ENCODE measurements around the gene DIO3.

The DIO3 gene

DNA sequence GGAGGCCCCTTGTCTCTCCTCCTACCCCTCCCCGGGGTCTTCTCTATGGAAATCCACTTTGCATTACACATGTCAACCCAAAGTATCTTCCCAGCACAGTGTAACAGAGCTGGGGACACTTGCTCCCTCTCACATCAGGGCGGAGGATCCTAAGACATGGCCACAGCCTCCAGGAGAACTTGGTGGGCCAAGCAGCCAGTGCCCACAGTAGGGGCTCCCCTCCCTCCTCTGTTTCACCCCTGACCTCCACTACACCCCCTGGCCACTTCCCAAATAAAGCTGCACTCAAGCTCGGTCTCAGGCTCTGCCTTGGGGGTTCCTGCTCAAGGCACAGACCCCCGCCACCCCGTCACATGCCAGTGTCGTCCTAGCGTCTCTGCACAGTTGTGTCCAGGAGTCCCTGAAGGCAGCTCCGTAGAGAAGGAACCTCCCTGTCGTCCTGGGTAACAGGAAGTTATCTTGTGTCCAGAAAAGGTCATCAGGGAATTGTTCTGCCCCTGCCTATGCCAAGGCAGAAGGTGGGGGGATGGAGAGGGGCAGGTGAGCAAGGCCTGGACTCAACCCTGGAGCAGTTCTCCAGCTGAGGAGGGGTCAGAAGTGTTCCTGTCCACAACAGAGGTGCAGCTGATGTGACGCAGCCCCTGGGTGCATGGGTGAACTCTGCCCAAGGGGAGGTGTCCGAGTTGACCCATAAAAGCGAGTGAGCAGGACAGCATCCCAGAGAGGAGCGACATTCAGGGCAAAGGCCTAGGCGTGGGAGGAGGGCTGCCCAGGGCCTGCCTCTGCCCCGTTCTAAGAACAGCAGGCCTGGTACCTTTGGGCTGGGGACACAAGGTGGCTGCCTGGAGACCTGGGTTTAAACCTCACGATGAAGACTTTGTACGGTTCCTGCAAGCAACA lies 25.5 kb downstream of the DIO3 start:
- no peak overlapping the region for H4K5ac ChIP-seq (ENCODE audit: low read length)
- no peaks in the 10 kb centered on the region for H3K27me3 ChIP-seq (ENCODE audit: insufficient read depth, low read length, poor library complexity)
- no peak overlapping the region for H2BK15ac ChIP-seq (replicated peaks; ENCODE audit: low read depth)
- no peak overlapping the region for H3K23ac ChIP-seq (ENCODE audit: low read length)
- no peak overlapping the region for H2BK120ac ChIP-seq (ENCODE audit: low read depth, low read length)
- H3K79me2 ChIP-seq (ENCODE audit: control insufficient read depth, insufficient read depth, low read length) = no peaks in the 10 kb centered on the region
- WGBS (ENCODE audit: extremely low coverage, insufficient coverage, low lambda C conversion rate) = no CpG with 5 or more reads among the region's 17 CpGs
- no peak overlapping the region for H3K56ac ChIP-seq (ENCODE audit: low read length)
- H3K9ac ChIP-seq (ENCODE audit: low read length) = no peak overlapping the region
- H3K4ac ChIP-seq (ENCODE audit: low read depth, low read length) = no peak overlapping the region
- H2BK5ac ChIP-seq (ENCODE audit: low read length) = no peak overlapping the region
- no peak for DNase-seq
- H3K79me1 ChIP-seq (ENCODE audit: low read length) = no peaks in the 10 kb centered on the region
- no peaks in the 10 kb centered on the region for H3K4me1 ChIP-seq (ENCODE audit: control insufficient read depth, low read depth, low read length)
- H3K27ac ChIP-seq (ENCODE audit: low read depth, low read length) = no peak overlapping the region
- no peaks in the 10 kb centered on the region for H3K36me3 ChIP-seq (ENCODE audit: control insufficient read depth, insufficient read depth, low read length)
- no peak overlapping the region for H2AK5ac ChIP-seq (ENCODE audit: low read length)
- no peak overlapping the region for H3K18ac ChIP-seq (ENCODE audit: low read length)
- no peak overlapping the region for H3K4me3 ChIP-seq (ENCODE audit: low read length)
- no peak overlapping the region for H3K4me2 ChIP-seq (ENCODE audit: low read length)
- no peak overlapping the region for H4K8ac ChIP-seq (ENCODE audit: low read depth, low read length)

DNA sequence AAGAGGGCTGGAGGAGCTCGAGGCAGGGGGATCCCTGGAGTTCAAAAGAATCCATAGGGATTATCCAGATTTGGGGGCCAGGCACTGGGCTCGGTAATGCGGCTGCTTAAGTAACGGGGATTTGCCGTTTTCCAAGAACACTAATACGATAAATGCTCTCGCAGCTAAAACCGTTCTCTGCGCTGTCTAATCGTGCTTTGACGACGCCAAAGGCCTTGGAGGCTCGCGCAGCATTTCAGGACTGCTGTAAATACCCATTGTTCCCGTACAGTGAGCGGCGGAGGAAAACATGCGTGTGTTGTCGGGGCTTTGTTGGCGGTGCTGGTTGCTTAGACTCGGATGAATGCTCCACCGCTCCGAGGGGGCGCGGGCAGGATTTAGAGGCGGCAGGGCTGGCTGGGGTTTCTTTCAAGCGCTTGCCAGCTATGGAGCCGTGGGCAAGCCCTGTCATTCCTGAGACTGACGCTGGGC lies 26.2 kb downstream of the DIO3 start:
- Histone ChIP-seq H4K8ac (ENCODE audit: low read depth, low read length) (no peak overlapping the region), H3K36me3 (ENCODE audit: control insufficient read depth, insufficient read depth, low read length) (no peaks in the 10 kb centered on the region), H3K9ac (ENCODE audit: low read length) (no peak overlapping the region), H3K79me1 (ENCODE audit: low read length) (no peaks in the 10 kb centered on the region), H3K4me2 (ENCODE audit: low read length) (no peak overlapping the region), H3K23ac (ENCODE audit: low read length) (no peak overlapping the region), H3K4me3 (ENCODE audit: low read length) (no peak overlapping the region), H2BK120ac (ENCODE audit: low read depth, low read length) (no peak overlapping the region), H3K27me3 (ENCODE audit: insufficient read depth, low read length, poor library complexity) (no peaks in the 10 kb centered on the region), H2BK5ac (ENCODE audit: low read length) (no peak overlapping the region), H3K4ac (ENCODE audit: low read depth, low read length) (no peak overlapping the region), H2BK15ac (replicated peaks; ENCODE audit: low read depth) (no peak overlapping the region), H3K27ac (ENCODE audit: low read depth, low read length) (no peak overlapping the region), H3K56ac (ENCODE audit: low read length) (no peak overlapping the region), H3K4me1 (ENCODE audit: control insufficient read depth, low read depth, low read length) (no peaks in the 10 kb centered on the region), H2AK5ac (ENCODE audit: low read length) (no peak overlapping the region), H3K18ac (ENCODE audit: low read length) (no peak overlapping the region), H3K79me2 (ENCODE audit: control insufficient read depth, insufficient read depth, low read length) (no peaks in the 10 kb centered on the region), H4K5ac (ENCODE audit: low read length) (no peak overlapping the region)
- DNase-seq = no peak
- WGBS (ENCODE audit: extremely low coverage, insufficient coverage, low lambda C conversion rate) = no CpG with 5 or more reads among the region's 29 CpGs

GRCh38 chr14:101588286-101588975 lies 27.1 kb downstream of the DIO3 start:
- no peak overlapping the region for H2BK120ac ChIP-seq (ENCODE audit: low read depth, low read length)
- no peak for DNase-seq
- H3K9ac ChIP-seq (ENCODE audit: low read length) = no peak overlapping the region
- no peaks in the 10 kb centered on the region for H3K27me3 ChIP-seq (ENCODE audit: insufficient read depth, low read length, poor library complexity)
- H3K4me2 ChIP-seq (ENCODE audit: low read length) = no peak overlapping the region
- no peak overlapping the region for H4K8ac ChIP-seq (ENCODE audit: low read depth, low read length)
- H2AK5ac ChIP-seq (ENCODE audit: low read length) = no peak overlapping the region
- H2BK5ac ChIP-seq (ENCODE audit: low read length) = no peak overlapping the region
- H3K4me1 ChIP-seq (ENCODE audit: control insufficient read depth, low read depth, low read length) = no peaks in the 10 kb centered on the region
- no peak overlapping the region for H3K4ac ChIP-seq (ENCODE audit: low read depth, low read length)
- no peaks in the 10 kb centered on the region for H3K79me2 ChIP-seq (ENCODE audit: control insufficient read depth, insufficient read depth, low read length)
- H3K4me3 ChIP-seq (ENCODE audit: low read length) = no peak overlapping the region
- WGBS (ENCODE audit: extremely low coverage, insufficient coverage, low lambda C conversion rate) = no CpG with 5 or more reads among the region's 17 CpGs
- no peak overlapping the region for H3K27ac ChIP-seq (ENCODE audit: low read depth, low read length)
- H3K36me3 ChIP-seq (ENCODE audit: control insufficient read depth, insufficient read depth, low read length) = no peaks in the 10 kb centered on the region
- no peak overlapping the region for H4K5ac ChIP-seq (ENCODE audit: low read length)
- H3K56ac ChIP-seq (ENCODE audit: low read length) = no peak overlapping the region
- no peaks in the 10 kb centered on the region for H3K79me1 ChIP-seq (ENCODE audit: low read length)
- no peak overlapping the region for H3K23ac ChIP-seq (ENCODE audit: low read length)
- no peak overlapping the region for H2BK15ac ChIP-seq (replicated peaks; ENCODE audit: low read depth)
- H3K18ac ChIP-seq (ENCODE audit: low read length) = no peak overlapping the region

- no CpG with 5 or more reads among the region's 6 CpGs for WGBS (ENCODE audit: extremely low coverage, insufficient coverage, low lambda C conversion rate)
- no peaks in the 10 kb centered on the region for H3K27me3 ChIP-seq (ENCODE audit: insufficient read depth, low read length, poor library complexity)
- no peak for DNase-seq
Measured at GRCh38 chr14:101588990-101589389, 27.7 kb downstream of the DIO3 start.

DNA sequence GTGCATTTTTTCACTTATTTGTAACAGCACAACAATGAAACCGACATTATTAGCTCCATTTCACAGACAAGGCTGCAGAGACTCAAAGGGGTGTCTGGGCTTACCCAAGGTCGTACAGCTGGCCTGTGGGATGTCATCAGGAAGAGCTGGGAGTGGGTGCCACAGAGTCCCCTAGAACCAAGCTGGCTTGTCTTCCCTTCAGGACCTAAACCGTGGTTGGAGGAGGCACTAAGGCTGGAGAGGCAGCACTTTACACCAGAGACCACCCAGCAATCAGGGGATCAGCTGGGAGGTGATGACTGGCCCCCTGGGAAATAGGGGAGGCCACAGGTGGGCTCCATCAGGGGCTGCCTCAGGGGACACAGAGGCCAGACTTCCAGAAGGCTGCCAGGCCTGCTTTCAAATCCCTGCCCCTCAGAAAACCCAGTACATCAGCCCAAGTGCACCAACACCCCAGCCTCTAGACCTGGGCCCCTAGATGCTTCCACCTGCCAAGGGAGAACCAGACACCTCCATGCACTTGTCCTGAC lies 28.3 kb downstream of the DIO3 start:
- WGBS (ENCODE audit: extremely low coverage, insufficient coverage, low lambda C conversion rate) = no CpG with 5 or more reads among the region's 3 CpGs
- Histone ChIP-seq H3K79me1 (ENCODE audit: low read length) (no peaks in the 10 kb centered on the region), H3K27ac (ENCODE audit: low read depth, low read length) (no peak overlapping the region), H3K4me2 (ENCODE audit: low read length) (no peak overlapping the region), H3K9ac (ENCODE audit: low read length) (no peak overlapping the region), H3K79me2 (ENCODE audit: control insufficient read depth, insufficient read depth, low read length) (no peaks in the 10 kb centered on the region), H3K56ac (ENCODE audit: low read length) (no peak overlapping the region), H4K8ac (ENCODE audit: low read depth, low read length) (no peak overlapping the region), H3K18ac (ENCODE audit: low read length) (no peak overlapping the region), H2BK120ac (ENCODE audit: low read depth, low read length) (no peak overlapping the region), H3K36me3 (ENCODE audit: control insufficient read depth, insufficient read depth, low read length) (no peaks in the 10 kb centered on the region), H4K5ac (ENCODE audit: low read length) (no peak overlapping the region), H2BK15ac (replicated peaks; ENCODE audit: low read depth) (no peak overlapping the region), H3K27me3 (ENCODE audit: insufficient read depth, low read length, poor library complexity) (no peaks in the 10 kb centered on the region), H2AK5ac (ENCODE audit: low read length) (no peak overlapping the region), H3K4me1 (ENCODE audit: control insufficient read depth, low read depth, low read length) (no peaks in the 10 kb centered on the region), H3K4me3 (ENCODE audit: low read length) (no peak overlapping the region), H2BK5ac (ENCODE audit: low read length) (no peak overlapping the region), H3K23ac (ENCODE audit: low read length) (no peak overlapping the region), H3K4ac (ENCODE audit: low read depth, low read length) (no peak overlapping the region)
- no peak for DNase-seq

More at GRCh38 chr14:101588990-101589389, 27.7 kb downstream of the DIO3 start:
- H3K4me1 ChIP-seq (ENCODE audit: control insufficient read depth, low read depth, low read length) = no peaks in the 10 kb centered on the region
- no peak overlapping the region for H3K27ac ChIP-seq (ENCODE audit: low read depth, low read length)
- H3K18ac ChIP-seq (ENCODE audit: low read length) = no peak overlapping the region
- no peak overlapping the region for H3K4me2 ChIP-seq (ENCODE audit: low read length)
- H3K79me2 ChIP-seq (ENCODE audit: control insufficient read depth, insufficient read depth, low read length) = no peaks in the 10 kb centered on the region
- H3K56ac ChIP-seq (ENCODE audit: low read length) = no peak overlapping the region
- no peak overlapping the region for H2BK15ac ChIP-seq (replicated peaks; ENCODE audit: low read depth)
- H4K8ac ChIP-seq (ENCODE audit: low read depth, low read length) = no peak overlapping the region
- H4K5ac ChIP-seq (ENCODE audit: low read length) = no peak overlapping the region
- H2BK5ac ChIP-seq (ENCODE audit: low read length) = no peak overlapping the region
- H3K4ac ChIP-seq (ENCODE audit: low read depth, low read length) = no peak overlapping the region
- no peak overlapping the region for H3K4me3 ChIP-seq (ENCODE audit: low read length)
- H3K79me1 ChIP-seq (ENCODE audit: low read length) = no peaks in the 10 kb centered on the region
- no peak overlapping the region for H3K23ac ChIP-seq (ENCODE audit: low read length)
- H3K36me3 ChIP-seq (ENCODE audit: control insufficient read depth, insufficient read depth, low read length) = no peaks in the 10 kb centered on the region
- no peak overlapping the region for H3K9ac ChIP-seq (ENCODE audit: low read length)
- no peak overlapping the region for H2AK5ac ChIP-seq (ENCODE audit: low read length)
- H2BK120ac ChIP-seq (ENCODE audit: low read depth, low read length) = no peak overlapping the region

Measured in mesendoderm (in vitro differentiated cells).